HepG2 (cell line): ENCODE measurements around the gene ARHGAP33. TPM values are rescaled to one million over a fixed set of nuclear protein-coding genes. Genes with fewer than 3 reads are reported as not detected.

ENCODE experiments used
- ARID5B ChIP-seq: IDR thresholded peaks from 2 replicates; pipeline ENCODE4 v1.4.0; 2020; ENCODE audit warnings: mild to moderate bottlenecking, missing genetic modification reagents
- ATF2 ChIP-seq: sonication (generic); formaldehyde crosslinking; IDR thresholded peaks from 2 replicates; pipeline ENCODE4 v1.4.0; 2020; ENCODE audit warnings: missing genetic modification reagents
- ETV5 ChIP-seq: IDR thresholded peaks from 2 replicates; pipeline ENCODE4 v1.6.1; 2018; ENCODE audit warnings: missing biosample characterization, missing genetic modification reagents, inconsistent platforms, borderline replicate concordance
- KLF6 ChIP-seq: IDR thresholded peaks from 2 replicates; pipeline ENCODE4 v1.8.0; 2016; ENCODE audit warnings: missing biosample characterization, missing genetic modification reagents
- MAFG ChIP-seq: sonication (generic); formaldehyde crosslinking; IDR thresholded peaks from 2 replicates; pipeline ENCODE4 v1.5.1; 2020; ENCODE audit warnings: mild to moderate bottlenecking, missing genetic modification reagents
- MED8 ChIP-seq: sonication (generic); formaldehyde crosslinking; IDR thresholded peaks from 2 replicates; pipeline ENCODE4 v1.8.1; 2023; ENCODE audit warnings: mild to moderate bottlenecking, missing genetic modification reagents; ENCODE audit not compliant: insufficient replicate concordance
- PATZ1 ChIP-seq: sonication (generic); formaldehyde crosslinking; IDR thresholded peaks from 2 replicates; pipeline ENCODE4 v1.4.0; 2020; ENCODE audit warnings: missing genetic modification reagents
- PPARG ChIP-seq: conservative IDR thresholded peaks from 2 replicates; pipeline ENCODE4 v1.6.1; 2016; ENCODE audit warnings: missing biosample characterization, missing genetic modification reagents
- SSRP1 ChIP-seq: IDR thresholded peaks from 2 replicates; pipeline ENCODE4 v1.6.1; 2016; ENCODE audit warnings: control low read depth
- TP53 ChIP-seq: sonication (generic); formaldehyde crosslinking; conservative IDR thresholded peaks from 2 replicates; pipeline ENCODE4 v1.4.0; 2020; ENCODE audit warnings: missing genetic modification reagents
- ZC3H13 ChIP-seq: sonication (generic); formaldehyde crosslinking; IDR thresholded peaks from 2 replicates; pipeline ENCODE4 v1.8.1; 2023; ENCODE audit warnings: mild to moderate bottlenecking, missing genetic modification reagents, moderate library complexity
- ZNF124 ChIP-seq: sonication (generic); formaldehyde crosslinking; IDR thresholded peaks from 2 replicates; pipeline ENCODE4 v1.4.0; 2020; ENCODE audit warnings: missing genetic modification reagents
- ZNF513 ChIP-seq: sonication (generic); formaldehyde crosslinking; conservative IDR thresholded peaks from 2 replicates; pipeline ENCODE4 v1.5.0; 2020; ENCODE audit warnings: missing genetic modification reagents
- ZNF547 ChIP-seq: sonication (generic); formaldehyde crosslinking; IDR thresholded peaks from 2 replicates; pipeline ENCODE4 v1.5.1; 2020; ENCODE audit warnings: mild to moderate bottlenecking, missing genetic modification reagents
- polyA plus RNA-seq, 8 experiments: library from polyadenylated mRNA; depleted of rRNA in 3 of 8; stranded (reverse) in 7 of 8; unstranded in 1 of 8; fragments of >200 nt; fragmentation: Illumina TruSeq in 4 of 8; extraction: Trizol in 4 of 8; gene quantifications; 2 replicates each; pipeline versions ENCODE4 v1.2.1 to v1.2.3, GENCODE V29; 2011 to 2016; ENCODE audit warnings: low read depth in 4 of 8, missing spikeins in 1 of 8, mixed read lengths in 1 of 8; ENCODE audit not compliant: insufficient read depth in 1 of 8
- total RNA-seq, 5 experiments: library from RNA; depleted of rRNA; stranded (reverse); fragments of >200 nt; fragmentation: Illumina TruSeq; extraction: Trizol; gene quantifications; 2 replicates each; pipeline ENCODE4 v1.2.3, GENCODE V29; 2016; ENCODE audit warnings: low read depth in 1 of 5
- TF ChIP-seq, protein P1 (sequence below): sonication (generic); formaldehyde crosslinking; IDR thresholded peaks from 2 replicates; pipeline ENCODE4 v1.4.0; 2020; ENCODE audit warnings: missing genetic modification reagents
- TF ChIP-seq, protein P2 (sequence below): sonication (generic); formaldehyde crosslinking; IDR thresholded peaks from 2 replicates; pipeline ENCODE4 v1.4.0; 2020; ENCODE audit warnings: missing genetic modification reagents

The ARHGAP33 gene
- total and polyA plus RNA-seq, 2 of the 13 experiments (the other 11 are each of a cell fraction or from before 2014, with no cell fraction given), result 1.3 to 2.7 TPM

- TF ChIP-seq, protein P1, sequence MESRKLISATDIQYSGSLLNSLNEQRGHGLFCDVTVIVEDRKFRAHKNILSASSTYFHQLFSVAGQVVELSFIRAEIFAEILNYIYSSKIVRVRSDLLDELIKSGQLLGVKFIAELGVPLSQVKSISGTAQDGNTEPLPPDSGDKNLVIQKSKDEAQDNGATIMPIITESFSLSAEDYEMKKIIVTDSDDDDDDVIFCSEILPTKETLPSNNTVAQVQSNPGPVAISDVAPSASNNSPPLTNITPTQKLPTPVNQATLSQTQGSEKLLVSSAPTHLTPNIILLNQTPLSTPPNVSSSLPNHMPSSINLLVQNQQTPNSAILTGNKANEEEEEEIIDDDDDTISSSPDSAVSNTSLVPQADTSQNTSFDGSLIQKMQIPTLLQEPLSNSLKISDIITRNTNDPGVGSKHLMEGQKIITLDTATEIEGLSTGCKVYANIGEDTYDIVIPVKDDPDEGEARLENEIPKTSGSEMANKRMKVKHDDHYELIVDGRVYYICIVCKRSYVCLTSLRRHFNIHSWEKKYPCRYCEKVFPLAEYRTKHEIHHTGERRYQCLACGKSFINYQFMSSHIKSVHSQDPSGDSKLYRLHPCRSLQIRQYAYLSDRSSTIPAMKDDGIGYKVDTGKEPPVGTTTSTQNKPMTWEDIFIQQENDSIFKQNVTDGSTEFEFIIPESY (CRISPR knock-in tag), result no peak; the same call in 1 of the 2 replicates
- TF ChIP-seq ATF2, result 0 out of 2 replicates have a peak, but pooled peaks have one; percentile 10
- peak; percentile 17; the same call in 1 of the 2 replicates for TF ChIP-seq PPARG
- peak; percentile 36 for TF ChIP-seq MED8 (CRISPR knock-in tag)
- no peak for TF ChIP-seq ZC3H13
- TF ChIP-seq PATZ1 (CRISPR knock-in tag), result peak; percentile 55
- TF ChIP-seq KLF6 (CRISPR knock-in tag), result 0 out of 2 replicates have a peak, but pooled peaks have one; percentile 81
- TF ChIP-seq MAFG (CRISPR knock-in tag), result no peak
- no peak for TF ChIP-seq ZNF513
- peak; percentile 11; the same call in 1 of the 2 replicates for TF ChIP-seq ARID5B (CRISPR knock-in tag)
- TF ChIP-seq TP53, result no peak
- TF ChIP-seq, protein P2, sequence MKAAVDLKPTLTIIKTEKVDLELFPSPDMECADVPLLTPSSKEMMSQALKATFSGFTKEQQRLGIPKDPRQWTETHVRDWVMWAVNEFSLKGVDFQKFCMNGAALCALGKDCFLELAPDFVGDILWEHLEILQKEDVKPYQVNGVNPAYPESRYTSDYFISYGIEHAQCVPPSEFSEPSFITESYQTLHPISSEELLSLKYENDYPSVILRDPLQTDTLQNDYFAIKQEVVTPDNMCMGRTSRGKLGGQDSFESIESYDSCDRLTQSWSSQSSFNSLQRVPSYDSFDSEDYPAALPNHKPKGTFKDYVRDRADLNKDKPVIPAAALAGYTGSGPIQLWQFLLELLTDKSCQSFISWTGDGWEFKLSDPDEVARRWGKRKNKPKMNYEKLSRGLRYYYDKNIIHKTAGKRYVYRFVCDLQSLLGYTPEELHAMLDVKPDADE (CRISPR knock-in tag), result no peak
- TF ChIP-seq ZNF547 (CRISPR knock-in tag), result peak; percentile 53; the same call in 1 of the 2 replicates
- no peak for TF ChIP-seq SSRP1 (CRISPR knock-in tag)
- TF ChIP-seq ZNF124, result no peak
- peak; percentile 60; the same call in 1 of the 2 replicates for TF ChIP-seq ETV5 (CRISPR knock-in tag)
These were observed 34.8 kb upstream of the ARHGAP33 start (continued) for GRCh38 chr19:35740423-35741202.
